Stimulated activated CD4-positive, alpha-beta T cell treated with anti-CD3 and anti-CD28 coated beads, Interleukin-4, amount 100 ng/mL, for 24 hours (primary cell): Measurements from ENCODE around the gene PPP6R3.

Experiments used
- DNase-seq: peaks from one replicate; pipeline ENCODE4 v3.0.0-alpha.2; 2020

The PPP6R3 gene

DNA sequence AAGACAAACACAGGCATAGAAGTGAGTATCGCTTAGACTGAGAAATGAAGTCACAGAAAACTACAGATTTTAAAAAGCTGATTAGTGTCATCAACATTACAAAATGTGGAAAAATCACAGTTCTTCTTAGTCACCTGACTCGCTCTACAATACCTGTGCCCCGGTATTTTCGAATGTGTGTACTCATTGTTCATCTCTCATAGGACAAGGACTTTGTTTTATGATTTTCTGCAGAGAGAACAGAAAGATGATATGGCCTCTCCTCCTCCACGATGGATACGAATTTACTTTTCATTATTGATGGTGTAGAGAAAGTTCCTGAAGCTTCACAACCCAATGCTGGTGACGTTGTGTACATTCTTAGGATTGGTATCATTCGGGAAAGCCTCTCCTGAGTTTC is 194.4 kb downstream of the PPP6R3 start:
- DNase-seq = no peak

DNA sequence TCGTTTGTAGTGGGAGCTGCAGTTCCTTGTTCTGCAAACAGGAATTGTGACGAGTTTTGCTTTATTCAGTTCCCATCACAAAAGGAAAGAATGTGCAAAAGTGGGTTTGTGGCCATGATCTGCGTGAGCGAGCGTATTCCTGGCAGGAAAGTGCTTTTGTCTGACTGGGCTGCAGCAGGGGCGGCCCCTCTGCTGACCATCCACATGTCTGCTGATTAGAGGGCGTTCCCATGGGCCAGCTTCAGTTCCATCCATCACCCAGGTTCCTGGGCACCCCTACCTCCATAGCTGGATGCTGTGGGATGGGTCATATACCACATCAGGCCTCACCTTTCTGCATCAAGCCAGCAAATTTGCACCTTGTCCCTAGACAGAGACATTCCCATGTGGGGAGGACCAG is 194.9 kb downstream of the PPP6R3 start:
- no peak for DNase-seq

DNA sequence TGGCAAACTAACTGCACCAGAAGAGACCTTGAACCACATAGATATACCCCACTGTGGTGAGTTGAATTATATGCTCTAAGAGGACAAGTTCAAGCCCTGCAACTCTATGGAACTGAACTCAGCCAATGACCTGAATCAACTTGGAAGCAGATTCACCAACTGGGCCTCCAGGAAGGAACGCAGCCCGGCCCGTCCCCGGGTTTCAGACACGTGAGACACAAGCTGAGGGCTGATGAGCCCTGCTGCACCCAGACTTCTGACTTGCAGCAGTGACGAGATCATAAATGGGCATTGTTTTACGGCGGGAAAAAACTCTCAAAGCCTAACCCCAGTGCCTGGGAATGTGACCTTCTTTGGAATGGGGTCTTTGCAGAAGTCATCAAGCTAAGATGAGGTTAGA is 195.3 kb downstream of the PPP6R3 start:
- DNase-seq = no peak

DNA sequence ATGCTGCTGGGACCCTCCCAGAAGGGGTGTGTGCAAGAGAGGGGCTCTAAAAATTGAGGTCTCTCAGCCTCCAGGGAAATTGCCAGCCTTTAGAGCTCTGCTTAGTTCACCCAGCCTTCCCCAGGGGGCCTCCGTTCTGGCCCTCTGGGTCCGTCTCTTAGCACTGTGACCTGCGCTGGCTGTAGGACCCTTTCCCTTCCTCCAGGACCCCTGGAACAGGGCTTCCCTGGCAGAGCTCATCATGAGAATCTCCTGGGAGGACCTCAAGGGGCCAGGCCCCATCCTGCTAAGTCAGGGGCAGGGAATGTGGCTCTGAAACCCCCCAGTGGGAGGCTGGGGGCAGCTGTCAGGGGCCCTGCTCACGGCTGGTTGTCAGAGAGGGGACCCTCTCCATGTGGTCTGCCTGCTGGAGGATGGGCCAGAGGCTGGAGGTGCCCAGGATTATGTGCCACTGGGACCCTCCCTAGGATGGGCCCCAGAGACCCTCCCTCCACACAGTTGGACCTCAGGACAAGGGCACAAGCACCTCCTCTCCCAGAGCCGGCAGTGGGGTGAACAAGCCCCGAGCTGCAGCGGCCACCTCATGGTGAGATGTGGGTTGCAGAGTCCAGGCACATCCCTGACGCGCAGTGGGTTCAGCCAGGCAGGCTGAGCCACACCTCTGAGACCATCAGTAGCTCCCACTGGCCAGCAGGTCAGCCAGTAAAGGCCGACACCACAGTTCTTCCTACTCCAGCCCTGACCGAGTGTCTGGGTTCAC is 196.6 kb downstream of the PPP6R3 start:
- no peak for DNase-seq

DNA sequence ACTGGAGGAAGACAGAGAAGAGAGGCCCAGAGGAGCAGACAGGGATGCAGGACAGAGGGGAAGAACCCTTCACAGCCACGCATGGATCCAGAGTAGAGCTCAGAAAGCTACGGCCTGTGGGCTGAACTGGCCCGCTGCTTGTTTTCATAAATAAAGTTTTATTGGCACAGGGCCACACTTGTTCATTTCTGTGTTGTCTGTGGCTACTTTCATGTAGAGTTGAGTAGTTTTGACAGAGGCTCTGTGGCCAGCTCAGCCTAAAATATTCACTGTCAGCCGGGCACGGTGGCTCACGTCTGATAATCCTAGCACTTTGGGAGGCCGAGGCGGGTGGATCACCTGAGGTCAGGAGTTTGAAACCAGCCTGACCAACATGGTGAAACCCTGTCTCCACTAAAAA is 197.5 kb downstream of the PPP6R3 start:
- no peak for DNase-seq

DNA sequence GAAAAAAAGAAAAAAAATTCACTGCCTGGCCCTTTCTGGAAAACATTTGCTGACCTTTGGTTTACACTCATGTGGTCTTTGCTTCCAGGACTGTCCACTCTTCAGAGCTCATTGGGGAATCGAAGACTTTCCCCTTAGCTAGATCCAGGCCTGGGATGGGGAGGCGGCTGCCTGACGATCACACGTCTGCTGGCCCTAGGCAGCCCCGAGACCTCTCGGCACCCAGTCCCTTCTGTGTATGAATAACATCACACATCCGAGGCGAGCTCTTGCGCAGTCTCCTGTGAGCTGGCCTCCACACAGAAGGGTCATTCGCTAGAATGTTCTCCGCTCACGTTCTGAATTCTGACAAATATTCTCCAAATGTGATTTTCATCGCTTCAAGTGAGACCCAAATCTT is 198.1 kb downstream of the PPP6R3 start:
- DNase-seq = no peak

DNA sequence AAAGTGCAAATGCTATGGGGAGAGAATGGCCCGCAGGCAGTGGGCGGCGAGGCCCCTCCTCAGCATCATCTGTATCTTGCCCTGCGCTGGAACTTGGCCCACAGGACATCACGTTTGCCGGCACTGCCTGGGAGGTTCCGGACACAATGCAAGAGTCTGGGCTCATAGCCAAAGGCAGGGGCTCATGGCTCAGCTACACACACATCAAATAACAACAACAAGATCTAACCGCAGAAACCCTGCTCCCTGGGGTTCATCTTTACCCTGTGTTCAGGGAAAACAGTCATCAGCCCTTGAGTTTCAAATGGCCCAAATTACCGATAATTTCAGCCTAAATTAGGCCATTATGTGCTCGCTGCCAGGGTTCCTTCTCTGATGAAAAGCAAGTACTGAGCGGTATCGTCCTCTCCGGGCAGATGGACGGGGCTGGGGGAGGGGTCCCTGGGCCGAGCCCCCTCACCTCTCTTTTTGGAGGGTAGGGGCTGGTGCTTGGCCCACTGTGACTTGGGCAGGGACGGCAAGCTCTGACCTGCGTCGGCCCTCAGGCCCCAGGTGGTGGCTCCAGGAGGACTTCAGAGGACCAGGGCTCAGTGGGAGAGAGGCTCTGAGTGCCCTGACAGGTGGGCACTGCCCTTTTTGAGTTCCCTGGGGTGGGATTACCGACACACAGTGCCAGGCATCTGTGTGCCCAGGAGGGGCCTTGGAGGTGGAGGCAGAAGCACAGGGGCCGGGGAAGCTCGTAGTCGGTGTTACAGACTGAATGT is 198.8 kb downstream of the PPP6R3 start:
- no peak for DNase-seq

DNA sequence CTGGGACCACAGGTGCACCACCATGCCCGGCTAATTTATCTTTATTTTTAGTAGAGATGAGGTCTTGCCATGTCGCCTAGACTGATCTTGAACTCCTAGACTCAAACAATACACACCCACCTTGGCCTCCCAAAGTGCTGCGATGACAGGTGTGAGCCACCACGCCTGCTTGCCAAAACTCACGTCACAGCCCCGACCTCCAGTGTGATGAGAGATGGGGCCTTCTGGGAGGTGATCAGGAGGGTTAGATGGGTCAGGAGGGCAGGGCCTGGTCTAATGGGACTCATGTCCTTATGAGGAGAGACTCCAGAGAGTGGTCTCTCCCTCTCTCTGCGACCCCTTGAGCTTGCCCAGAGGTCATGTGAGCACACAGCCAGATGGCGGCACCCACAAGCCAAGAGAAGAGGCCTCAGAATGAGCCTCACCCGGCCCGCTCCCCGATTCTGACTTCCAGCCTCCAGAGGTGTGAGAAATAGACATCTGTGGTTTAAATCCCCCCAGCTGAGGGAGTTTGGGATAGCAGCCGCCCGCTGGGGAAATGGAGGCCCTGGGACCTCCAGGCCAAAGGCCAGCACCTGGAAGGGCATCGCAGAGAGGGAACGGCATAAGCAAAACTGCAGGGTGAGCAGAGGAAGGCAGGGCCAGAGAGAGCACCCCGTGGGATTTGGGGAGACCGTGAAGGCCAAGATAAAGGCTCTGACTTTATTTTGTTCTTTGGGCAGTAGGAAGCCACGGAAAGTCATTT is 199.7 kb downstream of the PPP6R3 start:
- DNase-seq = no peak

DNA sequence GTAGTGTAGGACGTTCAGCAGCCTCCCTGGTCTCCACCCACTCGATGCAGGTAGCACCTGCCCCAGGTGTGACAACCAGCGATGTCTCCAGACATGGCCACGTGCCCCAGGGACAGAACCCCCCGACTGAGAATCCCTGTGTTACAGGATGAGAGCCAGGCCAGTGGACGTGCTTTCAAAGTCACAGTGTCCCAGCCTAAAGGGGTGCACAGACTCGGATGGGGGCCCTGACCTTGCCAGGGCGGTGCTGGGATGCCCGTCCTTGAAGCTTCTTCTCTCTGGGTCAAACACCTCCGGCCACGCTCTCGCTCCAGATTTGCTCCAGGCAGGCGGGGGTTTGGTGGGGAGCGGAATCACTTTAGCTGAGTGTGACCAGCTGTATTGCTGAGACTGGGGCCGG is 200.5 kb downstream of the PPP6R3 start:
- no peak for DNase-seq

DNA sequence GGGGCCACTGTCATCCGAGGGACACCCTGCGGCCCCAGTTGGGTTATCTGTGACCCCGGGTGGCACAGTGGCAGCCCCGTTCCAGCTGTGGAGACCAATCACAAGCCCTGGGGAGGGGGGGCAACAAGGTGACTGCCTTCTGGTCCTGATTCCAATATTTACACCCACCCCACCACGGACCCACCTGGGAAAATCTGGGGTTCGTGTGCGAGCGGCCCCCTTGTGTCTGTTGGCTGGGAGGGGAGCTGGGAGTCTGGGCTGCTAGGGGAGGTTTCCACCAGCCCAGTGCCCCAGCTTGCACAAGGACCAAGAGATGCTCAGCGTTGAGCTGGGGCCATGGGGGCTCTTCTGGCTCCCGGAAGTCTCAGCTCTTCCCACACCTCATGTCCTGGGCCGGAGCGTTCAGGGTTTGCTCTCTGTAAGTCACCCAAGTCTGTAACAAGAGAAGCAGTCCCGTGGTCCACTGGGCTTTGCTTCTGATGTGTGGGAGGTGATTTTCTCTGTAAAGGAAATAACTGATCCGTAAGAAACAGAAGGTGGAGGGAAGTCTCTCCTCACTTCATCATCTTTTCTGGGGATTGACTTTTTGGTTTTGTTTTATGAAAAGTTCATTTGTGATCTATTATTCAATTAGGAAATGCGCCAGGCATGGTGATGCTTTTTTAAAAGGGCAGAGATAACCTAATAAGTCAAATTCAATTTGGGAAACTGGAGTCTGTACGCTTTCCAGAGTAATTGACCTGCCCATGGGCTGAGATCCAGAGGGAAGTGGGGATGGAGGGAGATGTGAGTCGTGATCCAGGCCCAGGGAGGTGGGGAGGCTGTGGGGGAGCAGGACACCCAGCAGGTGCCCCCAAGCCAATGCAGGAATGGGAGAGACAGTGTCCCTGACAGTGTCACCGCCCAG is 201.4 kb downstream of the PPP6R3 start:
- no peak for DNase-seq

DNA sequence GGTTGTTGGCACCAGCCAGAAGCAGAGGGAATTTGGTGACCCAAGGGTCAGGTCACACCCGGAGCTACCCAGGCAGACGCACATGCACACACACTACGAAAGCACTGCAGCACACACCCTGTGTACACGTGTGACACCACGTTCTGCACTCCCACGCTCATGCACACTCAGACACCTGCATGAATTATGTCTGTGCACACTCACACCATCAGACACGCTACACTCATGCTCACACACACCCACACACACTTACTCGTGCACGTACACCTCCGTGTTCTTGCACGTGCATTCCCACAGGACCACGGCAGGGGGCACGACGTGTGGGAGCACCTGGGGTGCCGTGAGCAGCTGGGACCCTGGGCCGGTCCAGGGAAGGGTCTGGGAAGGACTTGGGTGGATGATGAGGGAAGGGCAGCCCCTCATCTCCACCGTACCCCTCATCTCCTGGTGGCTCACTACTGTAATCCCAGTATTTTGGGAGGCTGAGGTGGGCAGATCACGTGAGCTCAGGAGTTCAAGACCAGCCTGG is 203.0 kb downstream of the PPP6R3 start:
- DNase-seq = no peak

DNA sequence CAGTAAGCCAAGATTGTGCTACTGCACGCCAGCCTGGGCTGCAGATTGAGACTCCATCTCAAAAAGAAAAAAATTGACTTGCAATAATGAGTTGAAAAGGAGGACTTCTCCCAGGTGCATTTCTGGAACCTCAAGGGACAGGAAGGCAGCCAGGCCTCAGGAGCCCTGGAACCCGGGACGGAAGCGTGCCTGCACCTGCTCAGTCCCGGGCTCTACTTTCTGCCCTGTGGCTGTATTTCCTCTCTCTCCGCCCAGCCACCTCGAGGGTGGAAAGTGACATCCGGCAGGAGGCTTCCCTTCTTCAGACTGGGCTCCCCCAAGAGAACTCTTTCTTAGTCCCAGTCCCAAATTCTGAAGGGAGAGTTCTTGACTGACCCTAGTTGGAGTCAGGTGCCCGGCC is 203.6 kb downstream of the PPP6R3 start:
- no peak for DNase-seq

DNA sequence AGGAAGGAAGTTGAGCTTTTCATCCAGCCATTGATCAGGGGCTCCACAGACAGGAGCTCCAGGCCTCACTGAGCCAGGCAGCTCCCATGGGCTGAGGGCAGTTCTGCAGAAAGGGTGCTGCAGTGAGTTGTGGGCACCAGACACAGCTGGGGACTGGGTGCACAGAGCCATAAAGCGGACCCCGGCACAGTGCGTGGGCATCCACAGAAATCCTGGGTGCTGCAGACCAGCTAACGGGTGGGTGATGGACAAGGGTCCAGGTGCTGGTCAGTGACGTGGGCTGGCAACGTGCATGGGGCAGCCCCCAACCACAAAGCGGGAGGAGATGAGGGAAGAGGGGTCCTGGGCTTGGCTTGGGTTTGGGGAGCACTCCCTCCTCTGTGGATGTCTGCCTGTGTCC is 204.4 kb downstream of the PPP6R3 start:
- DNase-seq = no peak
